SK-N-SH treated with all-trans-retinoic acid at 6 μM for 48 hours (cell line): ENCODE results near the gene DCPS.

Experiments used
- ARNTL ChIP-seq: fragments of 450-650 bp; formaldehyde crosslinking; IDR thresholded peaks from 2 replicates; pipeline ENCODE4 v1.5.0; 2020; ENCODE audit warnings: low read depth, mild to moderate bottlenecking, moderate library complexity, borderline replicate concordance
- PATZ1 ChIP-seq: fragments of 250-450 bp; sonication (Bioruptor Pico); IDR thresholded peaks from 2 replicates; pipeline ENCODE4 v1.8.0; 2020; ENCODE audit warnings: mild to moderate bottlenecking, moderate library complexity, borderline replicate concordance
- TCF4 ChIP-seq: fragments of 250-450 bp; sonication (Bioruptor Pico); IDR thresholded peaks from 2 replicates; pipeline ENCODE4 v1.8.0; 2021; ENCODE audit warnings: mild to moderate bottlenecking, moderate library complexity, borderline replicate concordance
- ZFP30 ChIP-seq: fragments of 450-650 bp; formaldehyde crosslinking; IDR thresholded peaks from 2 replicates; pipeline ENCODE4 v1.5.0; 2022; ENCODE audit warnings: mild to moderate bottlenecking, moderate library complexity
- ZNF565 ChIP-seq: fragments of 450-650 bp; formaldehyde crosslinking; conservative IDR thresholded peaks from 2 replicates; pipeline ENCODE4 v1.5.0; 2020; ENCODE audit warnings: low read depth, mild to moderate bottlenecking, moderate library complexity

DNA sequence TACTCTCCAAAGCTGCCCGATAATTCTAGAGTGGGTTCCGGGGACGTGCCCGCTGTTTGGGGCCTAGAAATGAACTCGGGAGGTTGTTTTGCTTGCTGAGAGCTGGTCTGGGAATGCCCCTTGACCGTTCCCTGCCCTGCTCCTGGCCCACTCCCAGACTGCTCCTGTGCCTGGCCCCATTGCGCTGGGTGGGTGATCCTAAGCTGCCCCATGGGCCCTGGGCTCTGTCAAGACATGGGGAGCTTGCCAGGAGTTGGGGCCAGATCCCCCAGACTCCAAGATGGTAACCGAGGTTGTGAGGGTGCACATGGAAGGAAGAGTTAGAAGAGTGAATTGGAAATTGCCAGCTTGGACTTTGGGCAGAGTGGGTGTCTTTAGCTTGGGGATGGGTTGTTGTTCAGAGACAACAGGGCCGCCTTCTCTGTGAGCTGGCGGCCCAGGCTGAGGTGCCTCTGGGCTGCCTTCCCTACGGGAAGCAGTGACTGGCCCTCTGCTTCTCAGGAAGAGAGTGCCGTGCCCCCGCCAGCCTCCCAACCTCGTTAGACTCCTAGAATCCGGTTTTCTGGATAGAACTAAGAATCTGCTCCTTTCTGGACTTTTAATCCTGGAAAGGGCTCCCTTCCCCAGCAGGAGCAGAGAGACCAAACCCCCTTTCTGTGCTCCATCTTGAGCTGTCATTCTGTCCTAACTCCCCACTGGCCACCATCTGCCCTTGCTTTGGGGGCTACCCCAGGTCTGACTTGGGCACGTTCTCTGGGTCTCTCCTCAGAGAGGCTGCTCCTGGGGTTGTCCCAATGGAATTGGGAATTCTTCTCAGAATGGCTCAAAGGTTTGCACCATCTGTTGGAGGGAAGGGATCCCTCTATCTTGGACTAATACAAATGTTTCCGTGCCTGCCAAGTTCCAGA lies 53.4 kb downstream of the DCPS start:
- TF ChIP-seq ZFP30 (no peak), PATZ1 (CRISPR knock-in tag) (no peak), ARNTL (CRISPR knock-in tag) (no peak), ZNF565 (CRISPR knock-in tag) (no peak), TCF4 (CRISPR knock-in tag) (no peak)
